Uterus (tissue), 2 donors: ENCODE data around the gene PDE3B.

Experiments
- POLR2A ChIP-seq, 2 donors: fragments of 450-650 bp; IDR thresholded peaks; one replicate each; pipeline ENCODE4 v1.6.1; 2016; ENCODE audit warnings: antibody characterized with exemption in 2 of 2, mild to moderate bottlenecking in 1 of 2, moderate library complexity in 1 of 2
- TF ChIP-seq, protein P1 (sequence below), 4 experiments: fragments of 200-600 bp in 2 of 4; fragments of 450-650 bp in 2 of 4; sonication (generic) in 2 of 4; IDR thresholded peaks; one replicate each; pipeline ENCODE4 v1.5.1; 2016 to 2019; ENCODE audit warnings: antibody characterized with exemption in 4 of 4, mild to moderate bottlenecking in 2 of 4, moderate library complexity in 1 of 4

DNA sequence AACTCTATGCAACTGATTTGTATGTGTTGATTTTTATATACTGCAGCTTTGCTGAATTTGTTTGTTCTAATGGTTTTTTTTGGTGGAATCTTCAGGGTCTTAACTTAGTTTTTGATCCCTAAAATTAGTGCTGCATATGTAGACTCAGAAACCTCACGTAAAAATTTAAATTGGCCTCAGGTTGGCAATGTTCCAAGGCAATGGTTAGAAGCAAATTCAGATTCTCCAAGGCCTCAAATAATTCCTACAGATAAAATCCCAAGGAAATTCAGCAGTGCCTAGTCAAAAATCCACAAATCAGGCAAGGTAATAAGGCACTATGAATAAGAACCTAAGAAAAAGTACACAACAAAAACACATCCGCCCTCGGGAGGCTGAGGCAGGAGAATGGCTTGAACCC, 9.5 kb downstream of the PDE3B start:
- no peak for TF ChIP-seq POLR2A (IDR thresholded peaks at IDR 0.05)
- TF ChIP-seq, protein P1, sequence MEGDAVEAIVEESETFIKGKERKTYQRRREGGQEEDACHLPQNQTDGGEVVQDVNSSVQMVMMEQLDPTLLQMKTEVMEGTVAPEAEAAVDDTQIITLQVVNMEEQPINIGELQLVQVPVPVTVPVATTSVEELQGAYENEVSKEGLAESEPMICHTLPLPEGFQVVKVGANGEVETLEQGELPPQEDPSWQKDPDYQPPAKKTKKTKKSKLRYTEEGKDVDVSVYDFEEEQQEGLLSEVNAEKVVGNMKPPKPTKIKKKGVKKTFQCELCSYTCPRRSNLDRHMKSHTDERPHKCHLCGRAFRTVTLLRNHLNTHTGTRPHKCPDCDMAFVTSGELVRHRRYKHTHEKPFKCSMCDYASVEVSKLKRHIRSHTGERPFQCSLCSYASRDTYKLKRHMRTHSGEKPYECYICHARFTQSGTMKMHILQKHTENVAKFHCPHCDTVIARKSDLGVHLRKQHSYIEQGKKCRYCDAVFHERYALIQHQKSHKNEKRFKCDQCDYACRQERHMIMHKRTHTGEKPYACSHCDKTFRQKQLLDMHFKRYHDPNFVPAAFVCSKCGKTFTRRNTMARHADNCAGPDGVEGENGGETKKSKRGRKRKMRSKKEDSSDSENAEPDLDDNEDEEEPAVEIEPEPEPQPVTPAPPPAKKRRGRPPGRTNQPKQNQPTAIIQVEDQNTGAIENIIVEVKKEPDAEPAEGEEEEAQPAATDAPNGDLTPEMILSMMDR (IDR thresholded peaks at IDR 0.05): no peak
